SK-N-SH treated with all-trans-retinoic acid at 6 μM for 48 hours (cell line): ENCODE results near the gene SURF2.

Experiments
- ARNTL ChIP-seq: fragments of 450-650 bp; formaldehyde crosslinking; IDR thresholded peaks from 2 replicates; pipeline ENCODE4 v1.5.0; 2020; ENCODE audit warnings: low read depth, mild to moderate bottlenecking, moderate library complexity, borderline replicate concordance
- CSDC2 ChIP-seq: fragments of 250-450 bp; sonication (Bioruptor Pico); IDR thresholded peaks from 2 replicates; pipeline ENCODE4 v1.5.0; 2020; ENCODE audit warnings: mild to moderate bottlenecking, moderate library complexity
- GLIS3 ChIP-seq: fragments of 250-450 bp; sonication (Bioruptor Pico); IDR thresholded peaks from 2 replicates; pipeline ENCODE4 v1.5.0; 2020; ENCODE audit warnings: mild to moderate bottlenecking, moderate library complexity
- SNAI2 ChIP-seq: fragments of 250-450 bp; sonication (Bioruptor Pico); IDR thresholded peaks from 2 replicates; pipeline ENCODE4 v1.5.0; 2020; ENCODE audit warnings: mild to moderate bottlenecking, moderate library complexity
- TOX ChIP-seq: fragments of 250-450 bp; sonication (Bioruptor Pico); IDR thresholded peaks from 2 replicates; pipeline ENCODE4 v1.8.0; 2021; ENCODE audit warnings: mild to moderate bottlenecking, moderate library complexity, borderline replicate concordance
- ZFP3 ChIP-seq: fragments of 250-450 bp; sonication (Bioruptor Pico); IDR thresholded peaks from 2 replicates; pipeline ENCODE4 v1.5.0; 2020; ENCODE audit warnings: mild to moderate bottlenecking, moderate library complexity
- ZFP30 ChIP-seq: fragments of 450-650 bp; formaldehyde crosslinking; IDR thresholded peaks from 2 replicates; pipeline ENCODE4 v1.5.0; 2022; ENCODE audit warnings: mild to moderate bottlenecking, moderate library complexity
- ZNF8 ChIP-seq: fragments of 450-650 bp; formaldehyde crosslinking; IDR thresholded peaks from 2 replicates; pipeline ENCODE4 v1.5.0; 2020; ENCODE audit warnings: mild to moderate bottlenecking, moderate library complexity
- TF ChIP-seq, protein P1 (sequence below): fragments of 250-450 bp; sonication (Bioruptor Pico); IDR thresholded peaks from 2 replicates; pipeline ENCODE4 v1.5.1; 2020; ENCODE audit warnings: low read depth, mild to moderate bottlenecking, moderate library complexity
- TF ChIP-seq, protein P2 (sequence below): fragments of 250-450 bp; sonication (Bioruptor Pico); IDR thresholded peaks from 2 replicates; pipeline ENCODE4 v1.8.0; 2021; ENCODE audit warnings: low read depth, mild to moderate bottlenecking, moderate library complexity, borderline replicate concordance
- TF ChIP-seq, protein P3 (sequence below): fragments of 250-450 bp; sonication (Bioruptor Pico); IDR thresholded peaks from 2 replicates; pipeline ENCODE4 v1.5.1; 2021; ENCODE audit warnings: mild to moderate bottlenecking, moderate library complexity
- TF ChIP-seq, protein P4 (sequence below): fragments of 250-450 bp; sonication (Bioruptor Pico); IDR thresholded peaks from 2 replicates; pipeline ENCODE4 v1.8.0; 2020; ENCODE audit warnings: mild to moderate bottlenecking, moderate library complexity, borderline replicate concordance

DNA sequence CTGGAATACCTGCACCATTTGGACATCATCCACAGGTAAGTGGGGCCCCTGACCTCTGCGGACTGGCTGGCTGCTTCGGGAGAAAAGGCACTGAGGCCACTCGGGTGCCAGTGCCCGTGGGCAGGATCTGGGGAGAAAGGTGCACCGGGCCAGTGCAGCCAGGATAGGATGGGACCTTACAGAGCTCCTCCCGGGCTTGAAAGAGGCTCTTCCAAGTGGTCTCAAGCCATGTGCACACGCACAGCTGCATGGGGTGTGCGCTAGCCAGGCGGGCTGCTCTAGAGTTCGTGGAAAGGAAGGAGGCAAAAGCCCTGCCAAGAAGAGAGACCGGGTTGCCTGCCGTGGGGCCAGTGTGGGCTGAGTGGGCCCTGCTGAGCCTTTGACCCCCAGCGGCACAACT lies 33.2 kb downstream of the SURF2 start:
- TF ChIP-seq, protein P1, sequence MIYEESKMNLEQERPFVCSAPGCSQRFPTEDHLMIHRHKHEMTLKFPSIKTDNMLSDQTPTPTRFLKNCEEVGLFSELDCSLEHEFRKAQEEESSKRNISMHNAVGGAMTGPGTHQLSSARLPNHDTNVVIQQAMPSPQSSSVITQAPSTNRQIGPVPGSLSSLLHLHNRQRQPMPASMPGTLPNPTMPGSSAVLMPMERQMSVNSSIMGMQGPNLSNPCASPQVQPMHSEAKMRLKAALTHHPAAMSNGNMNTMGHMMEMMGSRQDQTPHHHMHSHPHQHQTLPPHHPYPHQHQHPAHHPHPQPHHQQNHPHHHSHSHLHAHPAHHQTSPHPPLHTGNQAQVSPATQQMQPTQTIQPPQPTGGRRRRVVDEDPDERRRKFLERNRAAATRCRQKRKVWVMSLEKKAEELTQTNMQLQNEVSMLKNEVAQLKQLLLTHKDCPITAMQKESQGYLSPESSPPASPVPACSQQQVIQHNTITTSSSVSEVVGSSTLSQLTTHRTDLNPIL (CRISPR knock-in tag) = no peak
- TF ChIP-seq SNAI2 (CRISPR knock-in tag) (no peak), ZFP30 (CRISPR knock-in tag) (no peak), GLIS3 (CRISPR knock-in tag) (no peak), CSDC2 (no peak), TOX (CRISPR knock-in tag) (no peak), ZFP3 (CRISPR knock-in tag) (no peak), ZNF8 (no peak), ARNTL (CRISPR knock-in tag) (no peak)
- TF ChIP-seq, protein P2, sequence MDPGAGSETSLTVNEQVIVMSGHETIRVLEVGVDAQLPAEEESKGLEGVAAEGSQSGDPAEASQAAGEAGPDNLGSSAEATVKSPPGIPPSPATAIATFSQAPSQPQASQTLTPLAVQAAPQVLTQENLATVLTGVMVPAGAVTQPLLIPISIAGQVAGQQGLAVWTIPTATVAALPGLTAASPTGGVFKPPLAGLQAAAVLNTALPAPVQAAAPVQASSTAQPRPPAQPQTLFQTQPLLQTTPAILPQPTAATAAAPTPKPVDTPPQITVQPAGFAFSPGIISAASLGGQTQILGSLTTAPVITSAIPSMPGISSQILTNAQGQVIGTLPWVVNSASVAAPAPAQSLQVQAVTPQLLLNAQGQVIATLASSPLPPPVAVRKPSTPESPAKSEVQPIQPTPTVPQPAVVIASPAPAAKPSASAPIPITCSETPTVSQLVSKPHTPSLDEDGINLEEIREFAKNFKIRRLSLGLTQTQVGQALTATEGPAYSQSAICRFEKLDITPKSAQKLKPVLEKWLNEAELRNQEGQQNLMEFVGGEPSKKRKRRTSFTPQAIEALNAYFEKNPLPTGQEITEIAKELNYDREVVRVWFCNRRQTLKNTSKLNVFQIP = no peak
- TF ChIP-seq, protein P3, sequence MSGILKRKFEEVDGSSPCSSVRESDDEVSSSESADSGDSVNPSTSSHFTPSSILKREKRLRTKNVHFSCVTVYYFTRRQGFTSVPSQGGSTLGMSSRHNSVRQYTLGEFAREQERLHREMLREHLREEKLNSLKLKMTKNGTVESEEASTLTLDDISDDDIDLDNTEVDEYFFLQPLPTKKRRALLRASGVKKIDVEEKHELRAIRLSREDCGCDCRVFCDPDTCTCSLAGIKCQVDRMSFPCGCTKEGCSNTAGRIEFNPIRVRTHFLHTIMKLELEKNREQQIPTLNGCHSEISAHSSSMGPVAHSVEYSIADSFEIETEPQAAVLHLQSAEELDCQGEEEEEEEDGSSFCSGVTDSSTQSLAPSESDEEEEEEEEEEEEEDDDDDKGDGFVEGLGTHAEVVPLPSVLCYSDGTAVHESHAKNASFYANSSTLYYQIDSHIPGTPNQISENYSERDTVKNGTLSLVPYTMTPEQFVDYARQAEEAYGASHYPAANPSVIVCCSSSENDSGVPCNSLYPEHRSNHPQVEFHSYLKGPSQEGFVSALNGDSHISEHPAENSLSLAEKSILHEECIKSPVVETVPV = no peak
- TF ChIP-seq, protein P4, sequence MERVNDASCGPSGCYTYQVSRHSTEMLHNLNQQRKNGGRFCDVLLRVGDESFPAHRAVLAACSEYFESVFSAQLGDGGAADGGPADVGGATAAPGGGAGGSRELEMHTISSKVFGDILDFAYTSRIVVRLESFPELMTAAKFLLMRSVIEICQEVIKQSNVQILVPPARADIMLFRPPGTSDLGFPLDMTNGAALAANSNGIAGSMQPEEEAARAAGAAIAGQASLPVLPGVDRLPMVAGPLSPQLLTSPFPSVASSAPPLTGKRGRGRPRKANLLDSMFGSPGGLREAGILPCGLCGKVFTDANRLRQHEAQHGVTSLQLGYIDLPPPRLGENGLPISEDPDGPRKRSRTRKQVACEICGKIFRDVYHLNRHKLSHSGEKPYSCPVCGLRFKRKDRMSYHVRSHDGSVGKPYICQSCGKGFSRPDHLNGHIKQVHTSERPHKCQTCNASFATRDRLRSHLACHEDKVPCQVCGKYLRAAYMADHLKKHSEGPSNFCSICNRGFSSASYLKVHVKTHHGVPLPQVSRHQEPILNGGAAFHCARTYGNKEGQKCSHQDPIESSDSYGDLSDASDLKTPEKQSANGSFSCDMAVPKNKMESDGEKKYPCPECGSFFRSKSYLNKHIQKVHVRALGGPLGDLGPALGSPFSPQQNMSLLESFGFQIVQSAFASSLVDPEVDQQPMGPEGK (CRISPR knock-in tag) = no peak
